ACC112 (cell line): Measurements from ENCODE around the gene SLC1A3.

ENCODE experiments used
- H2AFZ ChIP-seq: fragments of 200-600 bp; sonication (generic); one replicate; pipeline ENCODE4 v1.6.0; 2017; ENCODE audit warnings: antibody characterized with exemption, low read length; ENCODE audit not compliant: unreplicated experiment
- H3K27ac ChIP-seq: fragments of 200-600 bp; sonication (generic); 2 replicates; pipeline ENCODE4 v1.5.1; 2014; ENCODE audit warnings: low read depth, mild to moderate bottlenecking, antibody characterized with exemption, low read length, moderate library complexity
- H3K27me3 ChIP-seq: fragments of 200-600 bp; sonication (generic); 2 replicates; pipeline ENCODE4 v1.6.1; 2014; ENCODE audit warnings: mild to moderate bottlenecking, antibody characterized with exemption, low read length, moderate library complexity, mixed read lengths; ENCODE audit not compliant: insufficient read depth
- H3K36me3 ChIP-seq: fragments of 200-600 bp; sonication (generic); 2 replicates; pipeline ENCODE4 v1.6.1; 2016; ENCODE audit warnings: mild to moderate bottlenecking, antibody characterized with exemption, low read length, moderate library complexity, mixed read lengths; ENCODE audit not compliant: insufficient read depth
- H3K4me1 ChIP-seq: fragments of 200-600 bp; sonication (generic); one replicate; pipeline ENCODE4 v1.6.1; 2016; ENCODE audit warnings: low read length, mixed read lengths; ENCODE audit not compliant: insufficient read depth, unreplicated experiment, control insufficient read depth
- H3K4me3 ChIP-seq: fragments of 200-600 bp; sonication (generic); 2 replicates; pipeline ENCODE4 v1.5.1; 2014; ENCODE audit warnings: mild to moderate bottlenecking, low read depth, low read length
- H3K79me2 ChIP-seq: fragments of 200-600 bp; sonication (generic); one replicate; pipeline ENCODE4 v1.6.0; 2016; ENCODE audit warnings: low read length; ENCODE audit not compliant: control insufficient read depth, unreplicated experiment, insufficient read depth

Gene SLC1A3

DNA sequence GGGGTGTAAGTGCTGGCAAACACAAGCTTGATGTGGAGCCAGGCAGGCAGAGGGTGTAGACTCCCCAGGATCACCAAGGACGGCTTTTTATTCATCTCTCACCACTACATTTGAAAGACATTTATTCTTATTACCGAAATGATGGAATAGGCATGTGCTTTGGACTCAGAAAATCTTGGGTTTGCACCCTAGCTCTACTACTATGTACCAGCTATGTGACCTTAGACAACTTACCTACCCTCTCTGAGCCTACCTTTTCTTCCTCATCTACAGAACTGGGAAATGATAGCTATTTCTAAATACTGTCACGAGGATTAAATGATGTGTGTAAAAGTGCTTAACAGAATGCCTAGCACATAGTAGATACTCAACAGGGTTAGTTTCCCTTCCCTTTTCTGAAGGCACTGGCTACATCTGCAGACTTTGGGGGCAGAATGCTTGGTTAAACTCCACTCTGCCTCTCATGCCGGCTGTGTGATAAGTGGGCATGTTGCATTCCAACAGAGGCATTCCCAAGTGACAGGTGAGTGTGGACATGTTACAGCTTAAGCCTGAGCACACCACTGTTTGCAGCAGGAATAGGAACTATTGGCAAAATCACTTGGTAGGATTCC lies 94.8 kb downstream of the SLC1A3 start:
- H3K4me1 ChIP-seq: no peaks in the 10 kb centered on the region
- peaks cover 62% of the 10 kb centered on the region for H3K27me3 ChIP-seq
- H3K79me2 ChIP-seq: no peaks in the 10 kb centered on the region
- no peak overlapping the region for H3K4me3 ChIP-seq
- no peak overlapping the region for H2AFZ ChIP-seq
- H3K27ac ChIP-seq: no peak overlapping the region
- H3K36me3 ChIP-seq: no peaks in the 10 kb centered on the region

DNA sequence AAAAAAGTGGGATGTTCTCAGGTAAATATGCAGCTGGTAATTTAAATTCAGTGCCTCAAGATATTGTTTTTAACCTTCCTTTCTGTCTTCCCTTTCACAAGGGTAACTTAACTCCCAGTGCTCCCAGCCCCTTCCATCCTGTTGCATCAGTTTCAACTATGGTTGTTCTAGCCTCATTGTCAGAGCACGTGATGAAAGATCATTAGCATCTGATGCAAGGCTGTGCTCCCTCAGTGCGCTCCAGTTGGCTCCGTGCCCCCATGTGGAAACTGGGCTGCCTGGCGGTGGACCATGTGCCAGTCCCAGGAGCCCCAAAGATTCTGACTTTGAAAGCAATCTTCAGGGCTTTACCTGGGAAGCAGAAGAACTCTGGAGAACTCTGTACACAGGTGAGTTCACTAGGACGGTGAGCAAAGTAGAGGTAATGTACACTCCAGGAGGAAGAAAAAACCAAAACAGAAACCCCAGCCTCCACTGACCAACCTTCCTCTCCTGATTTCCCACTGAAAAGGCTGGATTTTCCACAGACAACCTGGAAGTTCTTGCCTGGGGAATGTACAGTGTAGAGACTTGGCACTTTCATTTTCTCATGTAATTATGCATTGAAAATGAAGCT lies 96.9 kb downstream of the SLC1A3 start:
- no peak overlapping the region for H2AFZ ChIP-seq

DNA sequence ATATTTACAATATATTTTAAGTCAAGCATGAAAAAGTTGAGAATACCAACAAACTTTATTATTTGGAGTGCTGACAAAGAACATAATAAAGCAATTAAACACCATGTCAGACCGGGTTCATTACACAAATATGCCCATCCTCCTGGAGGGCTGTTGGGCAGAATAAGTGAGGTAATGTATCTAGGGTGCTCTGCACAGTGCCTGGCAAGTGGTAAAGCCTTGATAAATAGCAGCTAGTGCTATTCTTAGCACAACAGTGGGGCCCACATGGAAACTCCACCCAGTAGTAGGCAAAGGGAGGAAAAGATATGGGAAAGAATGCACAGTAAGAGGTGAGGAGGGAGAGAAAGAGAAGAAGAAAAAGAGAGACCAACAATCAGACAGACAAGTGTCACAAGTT lies 97.7 kb downstream of the SLC1A3 start:
- H3K36me3 ChIP-seq: no peaks in the 10 kb centered on the region
- H3K27ac ChIP-seq: no peak overlapping the region
- H3K4me1 ChIP-seq: no peaks in the 10 kb centered on the region
- H3K4me3 ChIP-seq: no peak overlapping the region
- H2AFZ ChIP-seq: no peak overlapping the region
- H3K79me2 ChIP-seq: no peaks in the 10 kb centered on the region
- peaks cover 81% of the 10 kb centered on the region for H3K27me3 ChIP-seq

More for the DNA sequence above, 96.9 kb downstream of the SLC1A3 start:
- Histone ChIP-seq H3K4me3 (no peak overlapping the region), H3K4me1 (no peaks in the 10 kb centered on the region), H3K27me3 (peaks cover 77% of the 10 kb centered on the region), H3K79me2 (no peaks in the 10 kb centered on the region), H3K27ac (no peak overlapping the region), H3K36me3 (no peaks in the 10 kb centered on the region)

DNA sequence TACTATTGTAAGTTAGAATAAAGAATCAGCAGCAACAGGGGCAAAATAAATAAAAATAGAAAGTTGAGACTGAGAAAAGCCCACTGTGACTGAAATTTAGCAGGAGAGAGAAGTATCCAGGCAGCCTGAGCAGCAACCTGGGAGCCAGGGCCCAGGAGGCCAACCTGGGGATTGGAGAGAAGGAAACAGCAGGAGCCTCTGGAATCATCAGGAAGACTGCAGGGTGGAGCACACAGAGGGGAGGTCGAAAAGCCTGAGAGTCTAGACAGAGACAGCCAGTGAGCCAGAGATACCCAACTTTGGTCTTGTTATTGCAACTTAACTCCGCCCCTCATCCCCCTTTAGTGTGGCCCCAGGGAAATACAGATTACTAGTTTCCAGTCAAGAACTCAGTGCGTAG lies 98.6 kb downstream of the SLC1A3 start:
- Histone ChIP-seq H3K27ac (no peak overlapping the region), H2AFZ (no peak overlapping the region), H3K4me3 (no peak overlapping the region)

DNA sequence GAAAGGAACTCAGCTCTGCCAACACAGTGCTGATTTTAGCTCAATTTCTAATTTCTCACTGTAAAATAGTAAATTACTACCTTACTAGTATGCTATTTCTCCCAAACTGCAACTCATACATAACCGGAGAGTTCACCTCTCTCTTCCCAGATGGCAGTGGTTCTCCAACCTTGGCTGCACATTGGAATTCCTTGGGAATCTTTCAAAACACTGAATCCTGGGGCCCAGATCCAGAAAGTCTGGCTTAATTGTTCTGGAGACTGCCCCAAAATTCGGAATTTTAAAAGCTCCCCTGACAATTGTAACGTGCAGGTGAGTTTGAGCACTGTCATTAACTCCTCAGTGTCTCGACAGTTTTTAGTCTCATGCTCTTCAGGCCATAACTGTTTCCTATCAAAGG lies 100.3 kb downstream of the SLC1A3 start:
- Histone ChIP-seq H3K27ac (no peak overlapping the region), H3K27me3 (peaks cover 75% of the 10 kb centered on the region), H3K36me3 (no peaks in the 10 kb centered on the region), H3K4me3 (no peak overlapping the region), H3K4me1 (no peaks in the 10 kb centered on the region), H3K79me2 (no peaks in the 10 kb centered on the region), H2AFZ (no peak overlapping the region)

More for the DNA sequence above, 98.6 kb downstream of the SLC1A3 start:
- H3K36me3 ChIP-seq: no peaks in the 10 kb centered on the region
- no peaks in the 10 kb centered on the region for H3K79me2 ChIP-seq
- H3K27me3 ChIP-seq: peaks cover 76% of the 10 kb centered on the region
- no peaks in the 10 kb centered on the region for H3K4me1 ChIP-seq

- no peaks in the 10 kb centered on the region for H3K4me1 ChIP-seq
- H3K36me3 ChIP-seq: no peaks in the 10 kb centered on the region
- no peaks in the 10 kb centered on the region for H3K79me2 ChIP-seq
- H3K4me3 ChIP-seq: no peak overlapping the region
- peaks cover 67% of the 10 kb centered on the region for H3K27me3 ChIP-seq
- no peak overlapping the region for H3K27ac ChIP-seq
- H2AFZ ChIP-seq: no peak overlapping the region
Observed at GRCh38 chr5:36708996-36709395, 102.6 kb downstream of the SLC1A3 start.

DNA sequence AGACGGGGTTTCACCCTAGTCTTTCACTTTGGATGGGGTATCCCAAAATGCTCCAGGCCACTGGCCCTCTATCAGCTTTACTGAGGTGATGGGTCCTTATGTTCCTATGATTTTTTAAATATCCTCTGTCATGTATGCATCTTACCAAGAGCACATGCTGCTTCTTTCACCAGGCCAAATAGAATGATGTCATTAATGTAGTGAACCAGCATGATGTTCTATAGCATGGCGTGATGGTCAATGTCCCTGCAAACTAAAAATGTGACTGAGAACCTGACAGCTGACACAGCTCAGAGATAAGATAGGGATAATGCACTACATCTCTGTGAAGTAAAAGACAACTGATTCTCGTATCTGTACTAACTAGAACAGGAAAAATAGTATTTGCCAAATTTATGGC lies 103.6 kb downstream of the SLC1A3 start:
- no peak overlapping the region for H3K4me3 ChIP-seq
- no peak overlapping the region for H3K27ac ChIP-seq
- H3K27me3 ChIP-seq: peaks cover 56% of the 10 kb centered on the region
- H3K36me3 ChIP-seq: no peaks in the 10 kb centered on the region
- H2AFZ ChIP-seq: no peak overlapping the region
- H3K79me2 ChIP-seq: no peaks in the 10 kb centered on the region
- H3K4me1 ChIP-seq: no peaks in the 10 kb centered on the region

- peaks cover 37% of the 10 kb centered on the region for H3K27me3 ChIP-seq
- H3K79me2 ChIP-seq: no peaks in the 10 kb centered on the region
- H3K36me3 ChIP-seq: no peaks in the 10 kb centered on the region
- H2AFZ ChIP-seq: no peak overlapping the region
- no peak overlapping the region for H3K27ac ChIP-seq
- H3K4me1 ChIP-seq: no peaks in the 10 kb centered on the region
- H3K4me3 ChIP-seq: no peak overlapping the region
Observed at GRCh38 chr5:36712706-36713105, 106.3 kb downstream of the SLC1A3 start.

GRCh38 chr5:36713541-36713940 lies 107.1 kb downstream of the SLC1A3 start:
- Histone ChIP-seq H3K79me2 (no peaks in the 10 kb centered on the region), H3K4me3 (no peak overlapping the region), H3K27ac (no peak overlapping the region), H3K36me3 (no peaks in the 10 kb centered on the region), H2AFZ (no peak overlapping the region), H3K27me3 (peaks cover 37% of the 10 kb centered on the region), H3K4me1 (no peaks in the 10 kb centered on the region)

- H3K4me1 ChIP-seq: no peaks in the 10 kb centered on the region
- no peak overlapping the region for H2AFZ ChIP-seq
- no peaks in the 10 kb centered on the region for H3K36me3 ChIP-seq
- no peaks in the 10 kb centered on the region for H3K79me2 ChIP-seq
- no peak overlapping the region for H3K4me3 ChIP-seq
- no peak overlapping the region for H3K27ac ChIP-seq
- peaks cover 47% of the 10 kb centered on the region for H3K27me3 ChIP-seq
Observed at GRCh38 chr5:36717131-36717695, 110.8 kb downstream of the SLC1A3 start.

GRCh38 chr5:36719282-36719681 lies 112.9 kb downstream of the SLC1A3 start:
- Histone ChIP-seq H3K4me3 (no peak overlapping the region), H2AFZ (no peak overlapping the region), H3K4me1 (no peaks in the 10 kb centered on the region), H3K36me3 (no peaks in the 10 kb centered on the region), H3K27ac (no peak overlapping the region), H3K79me2 (no peaks in the 10 kb centered on the region), H3K27me3 (peaks cover 41% of the 10 kb centered on the region)
